CD4-positive, alpha-beta T cell treated with Interleukin-2 at 100 ng/mL for 4 hours (primary cell): Measurements from ENCODE around the gene USH1G.

Source experiments
- DNase-seq: peaks from one replicate; pipeline ENCODE4 v3.0.0-alpha.2; 2020; ENCODE audit warnings: low spot score

The USH1G gene

DNA sequence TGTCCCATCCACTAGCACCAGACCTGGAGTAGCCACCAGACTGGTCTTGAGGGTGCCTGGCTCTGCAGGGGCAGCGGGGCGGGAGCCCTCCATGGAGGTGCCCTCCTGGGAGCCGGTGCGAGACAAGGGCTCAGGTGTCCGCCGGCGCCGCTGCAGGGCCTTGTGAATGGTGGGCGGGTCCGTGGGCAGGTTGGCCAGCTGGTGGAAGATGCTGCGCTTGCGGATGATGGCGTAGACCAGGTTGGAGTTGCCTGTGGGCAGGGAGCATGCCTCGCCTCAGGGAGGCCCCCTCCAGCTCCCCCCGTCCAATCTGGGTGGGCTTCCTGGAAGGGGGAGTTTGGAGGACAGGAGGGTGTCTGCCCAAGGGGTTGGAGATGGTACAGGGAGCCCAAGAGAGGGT lies 31.1 kb upstream of the USH1G start:
- DNase-seq = no peak

DNA sequence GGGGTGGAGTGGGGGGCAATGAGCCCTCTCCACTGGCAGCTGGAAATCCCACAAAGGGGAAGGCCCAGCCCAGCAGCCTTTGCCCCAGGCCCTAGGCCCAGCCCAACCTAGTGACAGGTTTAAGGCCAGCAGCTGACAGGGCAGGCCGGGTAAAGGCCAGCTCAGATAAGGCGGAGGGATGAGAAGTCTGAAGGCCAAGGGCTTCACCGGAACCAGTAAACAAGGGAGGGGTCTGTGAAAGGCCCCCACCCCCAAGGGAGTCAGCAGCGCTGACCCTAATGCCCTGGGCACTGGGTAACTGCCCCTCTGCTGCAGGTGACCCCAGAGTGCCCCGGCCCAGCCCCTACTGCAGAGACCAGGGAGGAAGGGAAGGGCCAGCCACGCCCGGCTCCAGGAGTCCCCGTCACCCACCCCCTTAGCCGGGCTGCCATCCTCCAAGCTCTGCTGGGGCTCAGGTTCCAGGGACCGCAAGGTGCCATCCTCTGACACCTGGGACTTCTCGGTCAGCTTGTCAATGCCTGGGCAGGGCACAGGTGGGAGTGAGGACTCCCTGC lies 30.2 kb upstream of the USH1G start:
- no peak for DNase-seq

DNA sequence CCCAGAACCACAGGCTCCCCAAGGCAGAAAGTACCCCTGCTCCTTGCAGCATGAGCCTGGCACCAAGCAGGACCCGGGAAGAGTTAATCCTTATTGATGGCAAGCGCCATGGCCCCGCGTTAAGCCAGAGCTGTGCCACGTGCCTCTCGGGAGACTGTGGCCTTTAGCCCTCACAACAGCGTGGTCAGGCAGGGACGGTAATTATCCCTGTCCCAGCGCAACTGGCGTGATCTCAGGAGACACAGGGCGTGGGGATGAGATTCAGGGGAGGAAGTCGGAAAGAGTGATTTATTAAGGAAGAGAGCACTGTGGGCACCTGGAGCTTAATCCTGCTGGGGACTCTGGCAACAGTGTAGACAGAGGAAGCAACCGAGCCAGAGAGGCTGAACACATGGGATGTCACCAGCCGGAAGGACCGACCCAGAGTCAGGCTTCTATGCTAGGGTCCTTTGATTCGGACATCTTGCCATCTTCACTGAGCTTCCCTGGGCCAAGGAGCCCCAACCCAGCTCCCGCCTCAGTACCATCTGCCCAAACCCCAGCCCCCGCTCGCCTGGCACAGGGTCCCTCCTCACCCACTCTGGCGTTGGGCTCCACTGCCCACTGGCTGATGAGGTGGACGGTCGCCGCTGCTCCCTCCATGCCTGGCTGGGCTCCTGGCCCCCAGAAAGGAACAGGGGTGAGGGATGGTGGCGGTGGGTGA lies 29.5 kb upstream of the USH1G start:
- no peak for DNase-seq

DNA sequence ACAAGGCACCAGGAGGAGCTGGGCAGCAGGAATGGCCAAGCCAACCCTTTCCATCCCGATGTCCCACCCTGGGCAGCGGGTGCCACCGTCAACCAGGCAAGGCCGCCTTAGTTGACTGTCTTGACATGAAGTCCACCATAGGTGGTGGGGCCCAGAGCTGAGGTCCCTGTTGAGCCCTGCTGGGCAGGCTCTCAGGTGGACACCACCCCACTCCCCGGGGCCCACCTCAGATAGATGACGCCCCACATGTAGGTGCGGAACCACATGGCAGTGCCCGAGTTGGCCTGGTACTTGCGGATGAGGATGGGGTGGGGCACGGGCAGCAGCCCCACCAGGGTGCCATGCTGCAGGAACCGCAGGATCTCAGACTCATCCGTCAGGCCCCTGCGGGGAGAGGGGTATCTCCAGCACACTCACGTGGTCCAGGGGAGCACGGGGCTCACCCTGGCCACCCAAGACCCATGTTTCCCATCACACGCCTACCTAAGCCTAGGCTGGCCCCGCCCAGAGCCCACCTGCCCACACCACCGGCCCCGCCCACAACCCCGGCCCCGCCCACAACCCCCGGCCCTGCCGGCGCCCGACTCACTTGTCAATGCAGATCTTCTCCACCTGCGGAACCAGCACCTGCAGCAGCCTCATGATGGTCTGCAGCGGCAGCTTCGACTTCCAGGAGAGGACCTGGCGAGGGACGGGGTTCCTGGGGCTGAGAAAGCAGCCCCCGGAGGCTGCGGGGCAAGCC lies 28.8 kb upstream of the USH1G start:
- no peak for DNase-seq

DNA sequence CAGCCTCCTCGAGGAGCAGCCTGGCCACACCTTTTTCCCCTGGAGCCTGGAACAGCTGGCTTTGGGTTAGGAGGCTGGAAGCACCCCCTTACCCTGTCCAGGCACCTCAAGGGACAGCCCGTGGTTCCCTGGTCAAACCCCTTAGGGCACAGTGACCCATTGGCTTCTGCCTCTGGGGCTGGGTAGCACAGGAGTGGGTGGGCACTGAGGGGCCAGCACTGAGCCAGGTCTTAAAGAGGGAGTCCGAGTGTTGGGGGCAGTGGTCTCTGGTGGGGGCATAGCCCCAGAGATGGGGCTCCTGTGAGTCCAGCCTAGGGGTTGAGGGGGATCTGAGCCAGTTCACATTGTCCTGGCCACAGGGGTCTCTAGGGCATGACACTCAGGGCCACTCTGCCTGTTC lies 28.0 kb upstream of the USH1G start:
- DNase-seq = no peak

DNA sequence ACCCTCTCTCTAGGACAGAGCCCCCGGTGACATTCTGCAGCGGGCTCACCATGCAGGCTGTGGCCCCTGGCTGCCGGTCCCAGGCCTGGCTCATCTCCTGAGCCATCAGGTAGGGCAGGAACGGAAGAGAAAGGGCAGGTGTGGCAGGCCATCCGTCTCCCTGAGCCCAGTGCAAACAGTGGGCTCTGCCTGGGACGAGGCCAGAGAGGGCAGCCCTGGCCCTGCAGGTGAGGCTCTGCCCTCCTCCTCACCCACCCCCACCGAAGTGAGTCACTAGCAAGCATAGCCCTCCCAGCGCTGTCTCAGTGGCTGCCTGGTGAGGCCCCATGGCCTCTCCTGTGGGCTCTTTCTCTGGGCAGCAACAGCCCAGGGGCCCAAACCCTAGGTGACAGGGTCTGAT lies 27.2 kb upstream of the USH1G start:
- no peak for DNase-seq

DNA sequence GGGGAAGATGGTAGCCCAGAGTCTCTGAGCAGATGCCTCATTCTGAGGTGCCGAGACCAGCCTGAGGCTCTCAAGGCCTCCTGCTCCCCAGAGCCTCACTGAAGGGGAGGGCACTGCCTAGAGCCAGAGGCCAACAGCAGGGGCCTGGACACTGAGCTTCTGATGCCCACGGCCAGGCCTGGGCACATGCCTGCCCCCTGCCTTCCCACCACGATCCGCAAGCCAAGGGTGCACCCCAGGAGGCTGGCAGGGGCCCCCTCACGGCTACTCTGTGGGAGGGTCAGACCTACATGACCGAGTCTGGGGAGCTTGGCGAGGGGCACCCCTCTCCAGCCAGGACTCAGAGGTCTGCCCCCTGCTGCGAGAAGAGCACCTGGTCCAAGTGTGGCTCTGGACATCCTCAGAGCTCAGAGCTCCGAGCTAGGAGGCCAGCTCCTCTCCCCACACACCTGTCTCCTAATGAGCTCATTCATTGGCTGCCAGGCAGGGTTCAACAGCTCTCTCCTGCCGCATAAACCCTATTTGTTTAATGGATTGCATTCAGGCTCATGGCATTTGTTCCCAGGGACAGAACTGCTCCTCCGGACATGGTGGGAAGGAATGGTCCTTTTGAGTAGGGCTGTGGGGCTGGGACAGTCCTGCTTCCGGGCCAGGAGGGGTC lies 26.5 kb upstream of the USH1G start:
- DNase-seq = no peak

DNA sequence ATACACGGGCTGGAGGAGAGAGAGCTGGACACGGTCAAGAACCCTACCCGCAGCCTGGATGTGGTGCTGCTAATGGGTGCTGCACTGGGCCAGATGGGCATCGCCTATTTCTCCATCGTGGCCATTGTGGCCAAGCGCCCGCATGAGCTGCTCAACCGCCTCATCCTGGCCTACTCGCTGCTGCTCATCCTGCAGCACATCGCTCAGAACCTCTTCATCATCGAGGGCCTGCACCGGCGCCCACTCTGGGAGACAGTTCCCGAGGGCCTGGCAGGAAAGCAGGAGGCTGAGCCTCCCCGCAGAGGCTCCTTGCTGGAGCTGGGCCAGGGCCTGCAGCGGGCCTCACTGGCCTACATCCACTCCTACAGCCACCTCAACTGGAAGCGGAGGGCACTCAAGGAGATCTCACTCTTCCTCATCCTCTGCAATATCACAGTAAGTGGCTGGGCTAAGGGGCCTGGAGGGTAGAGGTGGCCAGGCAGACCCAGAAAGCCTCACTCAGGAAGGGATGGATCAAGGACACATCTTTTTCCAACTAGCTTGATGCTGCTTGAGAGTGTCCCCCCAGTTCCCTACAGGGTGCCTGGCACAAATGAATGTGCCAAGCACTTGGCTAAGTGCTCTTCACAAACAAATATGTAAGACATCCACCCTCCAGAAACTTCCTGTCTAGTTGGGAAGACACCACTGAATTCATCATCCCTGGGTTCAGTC lies 24.1 kb upstream of the USH1G start:
- DNase-seq = no peak

DNA sequence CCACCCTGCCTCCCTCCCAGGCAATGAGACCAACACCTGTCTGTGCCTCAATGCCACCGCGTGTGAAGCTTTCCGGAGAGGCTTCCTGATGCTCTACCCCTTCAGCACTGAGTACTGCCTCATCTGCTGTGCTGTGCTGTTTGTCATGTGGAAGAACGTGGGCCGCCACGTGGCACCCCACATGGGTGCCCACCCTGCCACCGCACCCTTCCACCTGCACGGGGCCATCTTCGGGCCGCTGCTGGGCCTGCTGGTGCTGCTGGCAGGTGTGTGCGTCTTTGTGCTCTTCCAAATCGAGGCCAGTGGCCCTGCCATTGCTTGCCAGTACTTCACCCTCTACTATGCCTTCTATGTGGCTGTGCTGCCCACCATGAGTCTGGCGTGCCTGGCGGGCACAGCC lies 23.6 kb upstream of the USH1G start:
- DNase-seq = no peak

DNA sequence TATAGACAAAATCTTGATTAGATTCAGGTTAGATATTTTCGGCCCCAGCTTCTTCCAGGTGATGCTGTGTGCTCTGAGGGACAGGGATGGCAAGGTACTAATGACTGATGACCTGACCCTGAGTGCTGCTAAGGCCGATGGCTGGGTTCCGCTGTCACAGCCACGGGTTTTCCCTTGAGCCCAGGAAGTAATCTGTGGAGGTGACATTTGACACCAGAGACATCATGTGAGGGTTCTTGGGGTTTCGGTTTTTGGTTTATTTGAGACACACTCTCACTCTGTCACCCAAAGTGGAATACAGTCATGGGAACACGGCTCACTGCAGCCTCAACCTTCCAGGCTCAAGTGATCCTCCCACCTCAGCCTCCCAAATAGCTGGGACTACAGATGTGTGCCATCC lies 22.5 kb upstream of the USH1G start:
- no peak for DNase-seq

DNA sequence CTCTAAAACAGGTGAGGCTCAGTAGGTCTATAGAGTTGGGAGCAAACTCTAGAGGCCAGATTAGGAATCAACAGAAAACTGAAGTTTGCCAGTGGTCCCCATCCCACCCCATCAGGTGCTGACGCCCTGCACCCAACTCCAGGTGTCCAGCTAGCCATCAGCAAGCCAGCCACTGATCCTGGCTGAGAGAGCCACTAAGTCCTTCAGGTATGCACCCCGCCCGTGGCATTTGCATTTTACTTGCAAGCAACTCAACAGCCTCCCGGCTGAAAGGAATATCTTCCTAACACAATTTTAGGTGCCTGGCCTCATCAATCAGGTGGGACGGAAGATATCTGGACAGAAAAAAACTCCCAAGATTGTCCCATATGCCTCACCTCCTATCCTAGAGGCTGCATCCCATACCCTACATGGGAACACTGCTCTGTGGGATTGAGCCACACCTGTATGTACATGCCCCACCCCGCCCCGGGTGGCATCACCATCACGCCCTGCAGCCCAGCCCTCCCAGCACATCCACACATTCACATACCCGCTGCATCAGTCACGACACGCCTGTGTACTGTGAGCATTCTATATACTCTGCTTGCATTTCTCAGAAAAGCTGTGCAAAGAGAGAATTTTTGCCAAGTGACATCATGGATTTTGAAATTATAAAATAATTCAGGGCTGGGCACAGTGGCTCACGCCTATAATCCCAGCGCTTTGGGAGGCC lies 20.9 kb upstream of the USH1G start:
- no peak for DNase-seq

DNA sequence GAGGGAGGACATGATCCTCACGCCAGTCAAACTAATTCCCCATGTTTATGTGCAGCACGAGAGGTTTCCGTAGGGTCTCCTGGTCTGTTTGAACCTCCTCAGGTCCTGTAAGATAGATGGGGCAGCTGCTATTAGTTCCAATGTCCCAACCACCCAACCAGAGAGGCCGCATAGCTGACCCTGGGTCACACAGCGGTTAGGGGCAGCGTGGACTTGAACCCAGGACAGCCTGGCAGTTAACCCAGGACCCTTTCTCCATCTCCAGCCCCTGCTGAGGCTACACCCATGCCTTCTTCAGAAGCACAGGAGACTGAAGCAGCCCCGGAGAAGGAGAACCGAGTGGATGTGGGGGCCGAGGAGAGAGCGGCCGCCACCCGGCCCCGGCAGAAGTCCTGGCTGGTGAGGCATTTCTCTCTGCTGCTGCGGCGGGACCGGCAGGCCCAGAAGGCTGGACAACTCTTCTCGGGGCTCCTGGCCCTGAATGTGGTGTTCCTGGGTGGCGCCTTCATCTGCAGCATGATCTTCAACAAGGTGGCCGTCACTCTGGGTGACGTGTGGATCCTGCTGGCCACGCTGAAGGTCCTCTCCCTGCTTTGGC lies 18.2 kb upstream of the USH1G start:
- DNase-seq = no peak

DNA sequence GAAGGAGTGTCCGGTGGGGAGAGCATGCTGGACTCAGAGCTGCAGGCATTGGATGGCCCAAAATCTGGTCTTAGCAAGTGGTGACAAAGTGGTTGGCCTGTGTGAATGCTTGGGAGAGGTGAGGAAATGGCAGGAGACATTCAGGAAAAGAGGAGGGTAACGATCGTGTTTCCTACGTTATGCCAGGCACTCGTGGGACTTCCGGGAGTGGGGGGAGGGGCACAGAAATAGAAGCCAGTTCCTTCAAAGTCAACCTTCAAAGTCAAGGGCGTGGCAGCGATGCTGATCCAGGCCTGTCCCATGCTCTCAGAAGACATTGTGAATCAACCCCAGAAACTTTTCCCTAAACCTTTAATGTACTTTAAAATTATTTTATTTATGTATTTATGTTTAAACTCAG lies 16.5 kb upstream of the USH1G start:
- DNase-seq = no peak

DNA sequence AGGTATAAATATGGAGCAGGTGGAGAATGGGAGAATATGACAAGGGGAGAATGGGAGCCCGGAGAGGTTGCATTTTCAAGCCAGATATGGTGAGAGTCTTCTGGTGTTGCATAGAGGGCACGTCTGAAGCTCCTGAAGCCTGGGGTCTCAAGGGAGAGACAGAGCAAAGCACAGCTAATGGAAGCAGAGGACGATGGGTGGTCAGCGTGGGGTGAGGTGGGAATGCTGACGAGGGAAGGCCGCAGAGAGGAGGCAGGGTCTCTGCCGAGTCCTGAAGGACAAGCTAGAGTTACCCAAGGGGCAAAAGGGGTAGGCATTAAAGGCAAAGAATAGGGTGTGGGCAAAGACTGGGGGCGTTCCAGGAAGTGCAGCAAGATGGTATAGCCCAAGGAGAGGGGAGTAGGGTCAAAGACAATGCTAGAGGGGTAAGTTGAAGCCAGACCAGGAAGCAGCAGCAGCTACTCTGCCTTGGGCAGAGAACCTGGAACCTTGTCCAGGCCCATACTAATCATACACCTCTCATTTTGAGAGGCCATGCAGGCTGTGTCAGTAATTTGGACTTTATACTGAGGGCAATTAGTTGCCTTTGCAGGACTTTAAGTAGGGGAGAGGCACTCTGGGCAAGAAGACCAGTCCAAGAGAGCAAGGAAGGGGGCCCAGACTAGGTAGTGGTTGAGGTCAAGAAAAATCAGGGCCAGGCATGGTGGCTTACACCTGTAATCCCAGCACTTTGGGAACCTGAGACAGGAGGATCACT lies 15.3 kb upstream of the USH1G start:
- DNase-seq = no peak

DNA sequence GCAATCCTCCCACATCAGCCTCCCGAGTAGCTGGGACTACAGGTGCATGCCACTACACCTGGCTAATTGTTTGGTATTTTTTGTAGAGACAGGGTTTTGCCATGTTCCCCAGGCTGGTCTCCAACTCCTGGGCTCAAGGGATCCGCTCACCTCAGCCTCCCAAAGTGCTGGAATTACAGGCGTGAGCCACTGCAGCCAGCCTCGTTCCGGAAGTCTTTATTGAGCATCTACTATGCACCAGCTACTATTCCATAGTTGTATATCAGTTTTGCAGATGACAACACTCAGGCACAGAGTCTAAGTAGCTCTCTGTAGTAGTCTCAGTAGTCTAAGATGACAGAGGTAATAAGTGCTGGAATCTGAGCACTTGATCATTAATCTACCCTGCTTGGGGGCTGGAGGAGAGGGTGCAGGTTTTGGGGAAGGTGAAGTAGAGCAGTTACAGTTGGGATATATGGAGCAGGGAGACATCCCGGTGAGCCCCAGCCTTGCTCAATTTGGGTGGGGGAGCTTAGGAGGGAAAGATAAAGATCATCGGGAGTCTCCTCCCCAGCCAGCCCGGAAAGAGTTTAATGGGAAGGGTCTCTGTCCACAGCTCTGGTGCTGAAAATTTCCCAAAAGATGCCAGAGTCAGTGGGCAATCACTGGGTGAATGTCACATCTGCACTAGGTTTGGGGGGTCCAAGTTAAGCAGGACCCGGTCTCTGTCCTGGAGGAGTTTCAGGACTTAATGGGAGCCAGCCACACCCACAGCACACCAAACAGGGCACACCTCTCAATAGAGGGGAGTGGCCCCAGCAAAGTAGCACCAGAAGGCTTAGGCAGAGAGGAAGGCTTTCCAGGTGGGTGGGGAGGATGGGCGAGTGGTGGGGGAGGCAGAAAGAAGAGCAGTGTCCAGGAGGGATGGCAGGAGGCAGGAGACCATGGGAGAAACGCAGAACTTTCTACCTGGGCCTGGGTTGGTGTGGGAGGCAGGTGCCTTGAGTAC lies 14.3 kb upstream of the USH1G start:
- no peak for DNase-seq

DNA sequence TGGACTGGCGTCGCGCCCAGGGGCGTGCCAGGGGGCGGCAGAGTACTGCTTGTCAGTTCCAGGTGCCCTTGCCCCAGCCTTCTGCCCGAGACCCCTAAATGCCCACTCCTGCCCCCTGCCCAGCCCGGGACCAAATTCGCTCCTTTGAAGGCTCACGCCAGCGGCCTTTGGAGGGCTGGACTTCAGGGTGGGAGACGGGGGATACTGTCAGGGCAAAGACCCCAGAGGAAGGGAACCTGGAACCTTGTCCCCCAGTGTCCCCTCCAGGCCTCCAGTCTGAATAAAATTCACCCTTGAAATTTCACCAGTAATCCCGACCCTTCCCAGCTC lies 13.4 kb upstream of the USH1G start:
- no peak for DNase-seq

DNA sequence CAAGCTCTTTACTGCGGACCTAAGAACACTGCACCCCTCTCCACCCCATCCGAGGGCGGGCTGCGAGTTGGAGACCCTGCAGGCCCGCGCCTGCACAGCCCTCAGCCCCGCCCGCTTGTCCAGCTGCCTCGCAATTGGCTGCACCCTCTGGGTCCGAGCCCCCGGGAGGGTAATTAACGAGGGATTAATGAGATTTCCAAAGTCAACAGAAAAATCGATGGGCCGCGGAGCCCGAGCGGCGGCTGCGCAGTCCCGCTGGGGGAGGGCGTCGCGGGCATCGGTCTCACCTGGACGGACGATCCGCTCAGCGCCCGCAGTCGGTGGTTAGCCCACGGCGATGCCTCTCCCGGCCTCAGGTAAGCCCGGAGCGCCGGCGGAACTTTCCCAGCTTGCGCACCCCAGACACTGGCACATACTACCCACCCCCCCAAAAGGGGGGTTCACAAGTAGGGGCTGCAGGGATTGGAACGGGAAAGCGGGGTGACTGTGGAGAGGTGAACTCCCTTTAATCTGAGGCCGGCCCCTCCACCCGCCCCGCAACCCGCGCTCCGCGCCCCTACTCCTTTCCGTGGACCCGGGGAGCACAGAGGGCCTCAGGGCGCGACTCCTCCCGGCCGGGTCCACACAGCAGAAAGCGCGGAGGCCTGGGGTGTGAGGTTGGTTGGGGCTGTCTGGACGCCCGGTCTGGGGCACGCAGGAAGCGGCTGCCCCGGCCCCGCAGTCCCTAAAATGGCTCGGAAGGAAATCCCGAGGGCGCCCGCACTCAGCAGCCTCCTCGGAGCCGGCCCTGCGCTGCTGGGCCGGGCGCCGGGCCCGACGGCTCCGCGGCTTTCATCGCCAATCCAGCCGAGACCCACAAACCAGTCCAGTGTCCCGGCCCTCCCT lies 12.8 kb upstream of the USH1G start, which contains the start of gene OTOP3:
Gene OTOP3, plus strand, starts transcription at position 314 of the 885 bp plus-strand sequence. Its CDS starts 24 bp downstream, at position 338.
- no peak for DNase-seq

DNA sequence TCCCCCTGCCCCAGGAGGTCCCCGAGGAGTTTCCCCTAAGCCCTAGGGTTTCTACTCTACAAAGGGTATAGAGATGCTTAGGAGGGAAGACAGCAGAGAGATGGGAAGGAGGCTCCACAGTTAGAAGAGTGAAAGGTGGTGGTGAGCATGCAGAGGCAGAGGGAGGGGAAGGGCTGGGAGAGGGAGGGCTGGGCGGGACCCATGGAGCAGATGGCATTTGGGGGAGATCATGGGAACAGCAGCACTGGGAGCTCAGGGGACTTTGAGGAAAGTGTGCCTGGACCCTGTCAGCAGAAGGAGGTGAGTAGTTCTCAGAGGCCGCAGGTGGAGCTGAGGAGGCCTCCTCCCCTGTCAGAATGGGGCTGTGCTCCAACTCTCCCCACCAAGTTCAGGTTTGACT lies 12.0 kb upstream of the USH1G start:
- no peak for DNase-seq
